ENCODE results near the gene XPNPEP1. TPM values are rescaled to one million over a fixed set of nuclear protein-coding genes. Genes with fewer than 3 reads are reported as not detected.

The XPNPEP1 gene
- total RNA-seq, 1 experiment from 2014 or later = 71.3 TPM

DNA sequence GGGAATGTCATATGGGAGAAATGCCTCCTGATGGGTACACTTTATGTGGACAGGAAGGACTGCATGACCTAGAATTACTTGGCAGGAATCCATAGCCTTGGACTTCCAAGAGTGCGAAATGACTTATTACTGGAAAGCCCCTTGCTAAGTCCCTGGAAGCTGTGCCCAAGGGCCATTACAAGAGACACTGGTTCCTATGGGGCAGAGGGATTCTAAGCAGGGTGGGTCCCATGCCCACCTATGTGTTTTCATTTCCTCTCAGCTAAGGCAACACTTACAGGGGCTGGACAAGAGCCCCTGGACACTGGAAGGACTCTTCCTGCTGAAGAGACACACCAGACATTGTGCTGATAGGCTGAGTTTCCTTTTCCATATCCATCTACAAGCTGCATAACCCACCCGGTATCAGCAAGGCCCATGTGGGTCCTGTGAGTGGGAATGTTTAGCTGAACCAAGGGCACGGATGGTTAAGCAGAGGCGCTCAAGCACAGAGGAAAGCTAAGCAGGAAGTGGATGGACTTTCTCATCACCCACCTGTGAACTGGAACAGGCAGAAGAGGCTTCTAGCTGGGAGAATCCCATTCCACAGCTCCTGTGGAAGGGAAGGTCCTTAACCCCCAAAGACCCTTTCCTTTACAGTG is 56.2 kb downstream of the XPNPEP1 start:
- no peaks in the 10 kb centered on the region for H3K9me3 ChIP-seq (ENCODE audit: control insufficient read depth, low read depth, low read length)
- no peak overlapping the region for H3K27ac Mint-ChIP-seq
- WGBS (ENCODE audit: extremely low coverage, insufficient read length, low lambda C conversion rate) = no CpG with 5 or more reads among the region's 4 CpGs
- H3K56ac ChIP-seq (ENCODE audit: insufficient read length, low read depth, low read length) = no peak overlapping the region
- 0 out of 2 replicates have a peak, but pooled peaks cover under 1% of the 10 kb centered on the region for H3K4me1 ChIP-seq (ENCODE audit: insufficient read depth, low read length)
- DNase-seq = no peak
- H4K8ac ChIP-seq (replicated peaks; ENCODE audit: insufficient read length, low read depth, low read length) = no peak overlapping the region
- H3K4me3 Mint-ChIP-seq = no peak overlapping the region
- H2AK5ac ChIP-seq (ENCODE audit: insufficient read length, low read length) = no peak overlapping the region
- H3K36me3 Mint-ChIP-seq (ENCODE audit: insufficient read depth in 1 of 3, low read depth in 3 of 3) = peaks cover 27 to 72% (median 39%) of the 10 kb centered on the region in 3 experiments
- H2BK20ac ChIP-seq (ENCODE audit: low read depth, low read length, poor library complexity, severe bottlenecking) = no peak overlapping the region
- H3K27ac ChIP-seq (ENCODE audit: insufficient read length, low read depth, low read length) = no peak overlapping the region
- H3K9ac ChIP-seq (ENCODE audit: extremely low read depth, insufficient read length, low read length) = no peak overlapping the region
- no peak overlapping the region for H2BK12ac ChIP-seq (ENCODE audit: insufficient read length, low read depth, low read length)
- no peak overlapping the region for H4K91ac ChIP-seq (ENCODE audit: insufficient read length, low read depth, low read length)
- no peak overlapping the region for H2AFZ ChIP-seq (ENCODE audit: low read length)
- no peak overlapping the region for H3T11ph ChIP-seq (ENCODE audit: low read length)
- peaks cover 8 to 10% of the 10 kb centered on the region in 2 experiments for H3K4me1 Mint-ChIP-seq
- no peaks in the 10 kb centered on the region for H3K9me3 Mint-ChIP-seq
- H3K14ac ChIP-seq (ENCODE audit: insufficient read depth, low read length) = no peak overlapping the region
- H3K27me3 ChIP-seq (ENCODE audit: insufficient read depth, low read length) = no peaks in the 10 kb centered on the region
- TF ChIP-seq, protein P1, sequence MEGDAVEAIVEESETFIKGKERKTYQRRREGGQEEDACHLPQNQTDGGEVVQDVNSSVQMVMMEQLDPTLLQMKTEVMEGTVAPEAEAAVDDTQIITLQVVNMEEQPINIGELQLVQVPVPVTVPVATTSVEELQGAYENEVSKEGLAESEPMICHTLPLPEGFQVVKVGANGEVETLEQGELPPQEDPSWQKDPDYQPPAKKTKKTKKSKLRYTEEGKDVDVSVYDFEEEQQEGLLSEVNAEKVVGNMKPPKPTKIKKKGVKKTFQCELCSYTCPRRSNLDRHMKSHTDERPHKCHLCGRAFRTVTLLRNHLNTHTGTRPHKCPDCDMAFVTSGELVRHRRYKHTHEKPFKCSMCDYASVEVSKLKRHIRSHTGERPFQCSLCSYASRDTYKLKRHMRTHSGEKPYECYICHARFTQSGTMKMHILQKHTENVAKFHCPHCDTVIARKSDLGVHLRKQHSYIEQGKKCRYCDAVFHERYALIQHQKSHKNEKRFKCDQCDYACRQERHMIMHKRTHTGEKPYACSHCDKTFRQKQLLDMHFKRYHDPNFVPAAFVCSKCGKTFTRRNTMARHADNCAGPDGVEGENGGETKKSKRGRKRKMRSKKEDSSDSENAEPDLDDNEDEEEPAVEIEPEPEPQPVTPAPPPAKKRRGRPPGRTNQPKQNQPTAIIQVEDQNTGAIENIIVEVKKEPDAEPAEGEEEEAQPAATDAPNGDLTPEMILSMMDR (conservative IDR thresholded peaks at IDR 0.05) = no peak
- no peak overlapping the region for H2BK15ac ChIP-seq (ENCODE audit: low read depth, low read length)
- H3K79me1 ChIP-seq (ENCODE audit: insufficient read depth, low read depth, low read length, poor library complexity, severe bottlenecking) = no peaks in the 10 kb centered on the region
- no peaks in the 10 kb centered on the region for H3K23me2 ChIP-seq (ENCODE audit: insufficient read length, low read depth, low read length, poor library complexity, severe bottlenecking)
- no peak overlapping the region for H2BK120ac ChIP-seq (ENCODE audit: low read depth, low read length, poor library complexity, severe bottlenecking)
- no peaks in the 10 kb centered on the region for H3K27me3 Mint-ChIP-seq (ENCODE audit: low read depth)
- H3K4ac ChIP-seq (ENCODE audit: low read depth, low read length) = no peak overlapping the region
- no peaks in the 10 kb centered on the region for H3K79me2 ChIP-seq (ENCODE audit: insufficient read depth, low read length)
- no peak overlapping the region for H2BK5ac ChIP-seq (ENCODE audit: insufficient read length, low read length)
- H4K20me1 ChIP-seq (ENCODE audit: control insufficient read depth, insufficient read depth, insufficient read length) = no peaks in the 10 kb centered on the region
- H3K23ac ChIP-seq (ENCODE audit: insufficient read length, low read depth, low read length) = no peak overlapping the region
- H4K5ac ChIP-seq (ENCODE audit: insufficient read length, low read depth, low read length) = no peak overlapping the region
- no peak overlapping the region for H3K4me2 ChIP-seq (ENCODE audit: insufficient read depth, insufficient read length, low read length)
- no peak overlapping the region for H3K18ac ChIP-seq (ENCODE audit: insufficient read length, low read depth, low read length)

All from H9 (cell line).